Memory B cell (primary cell): ENCODE data around the gene EFL1.

ENCODE experiments used
- ATAC-seq: fragments of 150-1000 bp; cut with Tn5 transposase; 2 replicates; pipeline ENCODE4 v1.10.0; 2021; ENCODE audit warnings: low read depth, mild to moderate bottlenecking, moderate library complexity
- DNase-seq, 2 donors: peaks; one replicate each; pipeline ENCODE4 v3.0.0; 2022; ENCODE audit warnings: low spot score in 2 of 2
- H3K27ac Mint-ChIP-seq: one replicate; pipeline ENCODE4 v1.8.0; 2022; ENCODE audit warnings: mild to moderate bottlenecking, moderate library complexity, mixed read lengths
- H3K27me3 Mint-ChIP-seq: one replicate; pipeline ENCODE4 v1.8.0; 2022; ENCODE audit warnings: mixed read lengths
- H3K36me3 Mint-ChIP-seq: one replicate; pipeline ENCODE4 v1.8.0; 2022; ENCODE audit warnings: mild to moderate bottlenecking, mixed read lengths
- H3K4me1 Mint-ChIP-seq: one replicate; pipeline ENCODE4 v1.8.0; 2022; ENCODE audit warnings: mixed read lengths
- H3K4me3 Mint-ChIP-seq: one replicate; pipeline ENCODE4 v1.8.0; 2022; ENCODE audit warnings: mild to moderate bottlenecking, moderate library complexity, mixed read lengths
- H3K9me3 Mint-ChIP-seq: one replicate; pipeline ENCODE4 v1.8.0; 2022; ENCODE audit warnings: mixed read lengths

The EFL1 gene

GRCh38 chr15:82105451-82106215 lies 156.9 kb downstream of the EFL1 start:
- DNase-seq: no peak

DNA sequence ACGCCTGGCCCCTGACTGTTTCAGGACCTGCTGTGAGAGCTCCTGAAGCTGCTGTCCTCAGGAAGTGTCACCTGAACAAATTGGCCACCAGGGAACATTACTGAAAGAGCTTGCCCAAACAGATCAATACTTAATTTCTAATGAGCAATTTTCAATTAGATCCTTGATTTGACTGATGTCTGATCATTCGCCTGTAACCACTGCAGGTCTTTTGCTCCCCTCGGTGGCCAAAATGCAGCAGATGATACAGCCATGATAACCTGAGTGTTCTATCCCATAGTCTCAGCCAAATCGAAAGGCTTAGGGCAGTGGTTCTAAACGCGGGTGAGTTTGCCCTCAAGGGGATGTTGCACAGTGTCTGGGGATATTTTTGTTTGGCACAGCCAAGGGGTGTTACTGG lies 159.1 kb downstream of the EFL1 start:
- Mint-ChIP-seq H3K27me3 (peaks cover 9% of the 10 kb centered on the region), H3K27ac (no peak overlapping the region), H3K4me1 (peaks cover 1% of the 10 kb centered on the region), H3K36me3 (no peaks in the 10 kb centered on the region), H3K9me3 (no peaks in the 10 kb centered on the region), H3K4me3 (no peak overlapping the region)
- no peak for ATAC-seq
- DNase-seq: no peak

More at GRCh38 chr15:82105451-82106215, 156.9 kb downstream of the EFL1 start:
- peaks cover 4% of the 10 kb centered on the region for H3K27me3 Mint-ChIP-seq
- no peaks in the 10 kb centered on the region for H3K36me3 Mint-ChIP-seq
- no peak overlapping the region for H3K4me3 Mint-ChIP-seq
- H3K27ac Mint-ChIP-seq: no peak overlapping the region
- ATAC-seq: no peak
- no peaks in the 10 kb centered on the region for H3K9me3 Mint-ChIP-seq
- H3K4me1 Mint-ChIP-seq: peaks cover 4% of the 10 kb centered on the region

DNA sequence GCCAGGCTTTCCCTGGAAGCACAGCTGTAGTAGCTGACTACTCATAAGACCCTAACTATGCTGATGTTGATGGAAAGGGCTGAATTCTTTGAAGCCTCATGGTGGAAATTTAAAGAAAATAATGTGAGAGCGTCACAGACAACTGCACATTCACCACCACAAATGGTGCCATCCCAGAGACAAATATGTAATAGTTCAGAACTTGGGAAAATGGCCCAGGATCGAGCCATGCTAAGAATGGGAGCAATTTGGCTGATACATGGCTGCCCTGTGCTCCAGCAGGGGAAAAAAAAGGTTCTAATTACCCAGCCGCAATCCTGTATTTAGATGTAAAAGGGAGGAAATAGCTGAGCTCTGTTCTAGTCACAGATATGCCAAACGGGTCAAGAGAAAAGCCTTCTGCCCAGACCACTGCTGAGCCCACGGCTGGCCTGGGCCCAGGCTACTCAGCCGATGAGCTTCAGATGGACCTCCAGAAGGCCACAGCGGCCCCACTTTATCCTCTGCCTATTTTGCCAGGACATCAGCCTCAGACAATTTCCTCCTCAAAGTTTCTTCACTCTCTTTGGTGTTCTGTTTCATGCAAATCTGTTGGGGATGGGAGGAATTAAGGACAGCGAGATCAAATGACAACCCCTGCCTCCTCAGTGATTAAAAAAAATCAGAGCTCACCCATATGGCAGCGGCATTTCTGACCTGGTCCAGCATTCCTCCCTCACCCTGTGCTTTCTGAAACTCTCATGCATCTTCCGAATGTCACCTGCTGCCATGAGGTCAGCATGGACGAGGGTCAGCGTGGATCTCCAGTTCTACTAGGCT lies 162.2 kb downstream of the EFL1 start:
- Mint-ChIP-seq H3K9me3 (no peaks in the 10 kb centered on the region), H3K4me3 (no peak overlapping the region), H3K27me3 (peaks cover 9% of the 10 kb centered on the region), H3K4me1 (no peaks in the 10 kb centered on the region), H3K27ac (no peak overlapping the region), H3K36me3 (no peaks in the 10 kb centered on the region)
- ATAC-seq (no peak), DNase-seq (no peak)

DNA sequence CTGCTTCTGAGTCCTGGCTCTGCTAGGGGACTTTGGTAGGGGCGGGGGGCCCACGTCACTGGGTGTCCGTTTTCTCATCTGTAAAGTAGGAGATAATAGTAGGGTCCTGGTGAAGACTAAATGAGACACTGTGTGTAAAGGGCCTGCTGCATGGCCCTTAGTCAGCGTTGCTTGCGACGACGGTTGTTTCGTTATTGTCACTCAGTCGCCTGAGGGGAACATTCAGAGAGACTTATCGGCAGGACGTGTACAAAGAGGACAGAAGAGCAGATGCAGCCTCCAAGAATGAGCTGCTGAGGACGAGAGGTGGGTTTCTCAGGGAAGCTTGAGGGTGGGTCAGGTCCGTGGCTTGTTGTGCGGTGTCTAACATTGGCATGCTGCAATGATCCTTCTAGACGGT lies 163.9 kb downstream of the EFL1 start:
- DNase-seq: no peak
- H3K4me3 Mint-ChIP-seq: no peak overlapping the region
- no peaks in the 10 kb centered on the region for H3K36me3 Mint-ChIP-seq
- H3K27ac Mint-ChIP-seq: no peak overlapping the region
- ATAC-seq: no peak
- H3K4me1 Mint-ChIP-seq: no peaks in the 10 kb centered on the region
- H3K9me3 Mint-ChIP-seq: peaks cover 2% of the 10 kb centered on the region
- H3K27me3 Mint-ChIP-seq: peaks cover 7% of the 10 kb centered on the region

DNA sequence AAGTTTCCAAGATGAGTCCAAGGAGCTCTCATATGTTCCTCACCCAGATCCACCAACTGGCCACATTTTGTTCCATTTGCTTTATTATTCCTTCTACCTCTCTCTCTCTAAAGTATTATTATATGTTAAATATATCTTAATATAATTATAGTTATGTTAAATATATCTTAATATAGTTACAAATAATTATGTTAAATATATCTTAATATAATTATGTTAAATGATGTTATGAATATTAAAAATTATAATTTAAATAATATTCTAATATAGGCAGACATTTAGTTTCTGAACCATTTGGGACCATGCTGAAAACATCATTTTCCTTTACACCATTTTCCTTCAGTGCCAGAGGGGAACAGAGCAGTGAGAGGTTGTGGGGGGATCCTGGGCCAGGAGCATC lies 166.7 kb downstream of the EFL1 start:
- Mint-ChIP-seq H3K27me3 (peaks cover 9% of the 10 kb centered on the region), H3K4me3 (no peak overlapping the region), H3K36me3 (no peaks in the 10 kb centered on the region), H3K9me3 (peaks cover 2% of the 10 kb centered on the region), H3K27ac (no peak overlapping the region), H3K4me1 (no peaks in the 10 kb centered on the region)
- ATAC-seq (no peak), DNase-seq (no peak)

GRCh38 chr15:82093774-82094211 lies 168.7 kb downstream of the EFL1 start:
- ATAC-seq: no peak
- peaks cover 2% of the 10 kb centered on the region for H3K27me3 Mint-ChIP-seq
- H3K9me3 Mint-ChIP-seq: peaks cover 2% of the 10 kb centered on the region
- no peaks in the 10 kb centered on the region for H3K4me1 Mint-ChIP-seq
- no peaks in the 10 kb centered on the region for H3K36me3 Mint-ChIP-seq
- no peak overlapping the region for H3K4me3 Mint-ChIP-seq
- DNase-seq: no peak
- H3K27ac Mint-ChIP-seq: no peak overlapping the region

DNA sequence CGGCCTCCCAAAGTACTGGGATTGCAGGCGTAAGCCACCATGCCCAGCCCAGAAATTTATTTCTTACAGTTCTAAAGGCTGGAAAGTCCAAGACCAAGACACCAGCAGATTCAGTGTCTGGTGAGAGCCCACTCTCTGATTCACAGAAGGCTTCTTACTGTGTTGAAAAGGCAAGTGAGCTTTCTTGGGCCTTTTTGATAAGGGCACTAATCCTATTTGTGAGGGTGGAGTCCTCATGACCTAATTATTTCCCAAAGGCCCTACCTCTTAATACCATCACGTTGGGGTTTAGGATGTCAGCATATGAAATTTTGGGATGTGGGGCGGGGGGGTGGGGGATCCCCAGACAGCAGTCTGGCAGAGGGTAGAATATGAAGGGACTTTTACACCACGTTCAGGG lies 169.2 kb downstream of the EFL1 start:
- Mint-ChIP-seq H3K27me3 (peaks cover 2% of the 10 kb centered on the region), H3K27ac (no peak overlapping the region), H3K4me1 (no peaks in the 10 kb centered on the region), H3K9me3 (peaks cover 2% of the 10 kb centered on the region), H3K4me3 (no peak overlapping the region), H3K36me3 (no peaks in the 10 kb centered on the region)
- DNase-seq (no peak), ATAC-seq (no peak)

- H3K4me3 Mint-ChIP-seq: no peak overlapping the region
- H3K4me1 Mint-ChIP-seq: no peaks in the 10 kb centered on the region
These were observed 170.8 kb downstream of the EFL1 start for GRCh38 chr15:82091636-82092140.

DNA sequence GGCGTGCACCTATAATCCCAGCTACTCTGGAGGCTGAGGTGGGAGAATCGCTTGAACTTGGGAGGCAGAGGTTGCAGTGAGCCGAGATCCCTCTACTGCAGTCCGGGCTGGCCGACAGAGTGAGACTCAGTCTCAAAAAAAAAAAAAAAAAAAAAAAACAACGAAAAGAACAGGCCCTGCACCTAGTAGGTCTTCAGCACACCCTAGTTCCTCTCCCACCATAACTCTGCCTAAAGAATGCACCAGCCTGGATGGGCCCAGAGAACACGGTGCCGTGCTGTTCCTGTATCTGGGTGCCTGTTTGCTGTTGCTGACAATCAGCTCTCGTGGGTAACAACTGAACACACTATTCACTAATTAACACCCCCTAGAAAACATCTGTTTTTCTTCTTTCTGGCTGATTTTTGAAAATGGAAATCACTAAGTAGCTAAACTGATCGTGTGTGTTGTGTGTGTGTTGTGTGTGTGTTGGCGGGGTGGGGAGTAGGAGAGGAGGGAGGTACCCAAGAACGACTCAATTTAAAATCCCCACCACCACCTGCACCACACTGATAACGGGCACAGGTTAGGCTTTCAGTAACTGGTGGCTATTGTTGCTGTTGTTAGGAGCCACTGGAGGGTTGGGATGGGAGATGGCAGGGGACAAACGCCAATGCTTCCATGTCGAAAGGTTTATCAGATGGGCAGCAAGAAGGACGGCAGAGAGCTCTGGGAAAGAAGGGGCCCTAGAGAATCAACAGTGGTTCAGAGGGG lies 176.1 kb downstream of the EFL1 start:
- Mint-ChIP-seq H3K4me3 (no peak overlapping the region), H3K9me3 (no peaks in the 10 kb centered on the region), H3K36me3 (no peaks in the 10 kb centered on the region), H3K27me3 (peaks cover 11% of the 10 kb centered on the region), H3K4me1 (no peaks in the 10 kb centered on the region), H3K27ac (no peak overlapping the region)
- ATAC-seq (no peak), DNase-seq (no peak)

More at GRCh38 chr15:82091636-82092140, 170.8 kb downstream of the EFL1 start:
- Mint-ChIP-seq H3K27ac (no peak overlapping the region), H3K9me3 (peaks cover 2% of the 10 kb centered on the region), H3K27me3 (peaks cover 4% of the 10 kb centered on the region), H3K36me3 (no peaks in the 10 kb centered on the region)
- DNase-seq: no peak
- no peak for ATAC-seq

DNA sequence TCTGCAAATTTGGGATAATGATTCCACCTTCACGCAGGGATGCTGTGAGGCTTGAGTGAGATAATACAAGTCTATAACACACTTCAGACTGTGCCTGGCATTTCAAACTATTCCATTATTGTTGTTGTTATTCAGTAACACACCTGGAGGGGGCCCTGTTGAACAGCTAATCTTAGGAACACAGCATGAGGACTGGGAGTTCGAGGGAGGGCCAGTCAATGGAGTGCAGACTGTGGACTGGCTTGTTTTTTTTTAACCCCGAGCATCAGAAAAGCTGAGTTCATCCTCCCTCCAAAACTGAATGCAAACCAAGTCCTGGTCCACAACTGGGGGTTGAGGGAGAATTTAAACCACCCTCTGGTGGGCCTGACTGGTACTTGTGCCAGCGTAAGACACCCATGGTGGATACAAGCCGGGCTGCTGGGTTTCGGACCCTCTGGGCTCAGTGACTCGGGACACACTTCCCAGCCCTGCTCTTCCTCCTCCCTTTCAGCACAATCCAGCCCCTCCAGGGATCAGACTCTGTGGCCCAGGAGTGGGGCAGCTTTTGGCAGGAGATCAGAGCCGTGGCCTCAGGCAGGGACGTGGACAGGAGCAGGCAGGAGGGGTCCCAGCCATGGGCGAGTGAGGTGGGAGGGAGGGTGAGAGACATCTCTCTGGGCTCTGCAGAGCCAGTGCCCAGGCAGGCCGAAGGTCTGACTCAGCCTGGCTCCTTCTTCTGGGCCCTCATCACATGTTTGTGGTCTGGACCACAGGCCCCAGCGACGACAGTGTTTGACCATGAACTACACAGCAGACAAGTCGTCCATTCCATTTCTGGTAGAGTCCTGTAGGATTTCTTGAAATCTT lies 180.4 kb downstream of the EFL1 start:
- no peak for DNase-seq
- Mint-ChIP-seq H3K9me3 (no peaks in the 10 kb centered on the region), H3K27ac (no peak overlapping the region), H3K27me3 (peaks cover 20% of the 10 kb centered on the region), H3K36me3 (no peaks in the 10 kb centered on the region), H3K4me3 (no peak overlapping the region), H3K4me1 (no peaks in the 10 kb centered on the region)
- ATAC-seq: no peak

DNA sequence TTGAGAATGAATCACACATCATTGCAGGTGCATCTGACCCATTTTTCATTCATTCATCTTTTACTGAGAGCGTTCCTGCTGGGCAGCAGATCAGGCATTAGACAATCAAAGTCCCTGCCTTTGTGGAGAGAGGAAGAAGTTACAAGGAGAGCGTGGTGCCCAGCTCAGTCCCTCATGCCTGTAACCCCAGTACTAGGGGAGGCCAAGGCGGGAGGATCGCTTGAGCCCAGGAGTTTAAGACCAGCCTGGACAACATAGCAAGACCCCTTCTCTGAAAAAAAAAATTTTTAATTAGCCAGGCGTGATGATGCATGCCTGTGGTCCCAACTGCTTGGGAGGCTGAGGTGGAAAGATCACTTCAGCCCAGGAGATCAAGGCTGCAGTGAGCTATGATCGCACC lies 181.8 kb downstream of the EFL1 start:
- peaks cover 20% of the 10 kb centered on the region for H3K27me3 Mint-ChIP-seq
- no peaks in the 10 kb centered on the region for H3K4me1 Mint-ChIP-seq
- no peaks in the 10 kb centered on the region for H3K36me3 Mint-ChIP-seq

More for the DNA sequence above, 181.8 kb downstream of the EFL1 start:
- ATAC-seq (no peak), DNase-seq (no peak)
- Mint-ChIP-seq H3K9me3 (no peaks in the 10 kb centered on the region), H3K27ac (no peak overlapping the region), H3K4me3 (no peak overlapping the region)
